ENCODE results near the gene CCL22. TPM values are rescaled to one million over a fixed set of nuclear protein-coding genes. Genes with fewer than 3 reads are reported as not detected.

Gene CCL22
- total and polyA plus RNA-seq, 2 experiments from 2014 or later = 0.19 TPM; not detected in 1

DNA sequence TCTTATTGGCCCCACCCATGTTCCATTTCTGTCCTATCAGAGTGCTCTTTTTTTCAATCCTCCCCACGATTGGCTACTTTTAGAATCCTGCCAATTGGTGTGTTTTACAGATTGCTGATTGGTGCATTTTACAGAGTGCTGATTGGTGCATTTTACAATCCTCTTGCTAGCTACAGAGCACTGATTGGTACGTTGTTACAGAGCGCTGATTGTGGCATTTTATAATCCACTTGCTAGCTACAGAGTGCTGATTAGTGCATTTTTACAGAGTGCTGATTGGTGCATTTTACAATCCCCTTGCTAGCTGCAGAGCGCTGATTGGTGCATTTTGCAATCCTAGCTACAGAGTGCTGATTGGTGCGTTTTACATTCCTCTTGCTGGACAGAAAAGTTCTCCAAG is 36.4 kb downstream of the CCL22 start (continued):
- TF ChIP-seq, protein P1, sequence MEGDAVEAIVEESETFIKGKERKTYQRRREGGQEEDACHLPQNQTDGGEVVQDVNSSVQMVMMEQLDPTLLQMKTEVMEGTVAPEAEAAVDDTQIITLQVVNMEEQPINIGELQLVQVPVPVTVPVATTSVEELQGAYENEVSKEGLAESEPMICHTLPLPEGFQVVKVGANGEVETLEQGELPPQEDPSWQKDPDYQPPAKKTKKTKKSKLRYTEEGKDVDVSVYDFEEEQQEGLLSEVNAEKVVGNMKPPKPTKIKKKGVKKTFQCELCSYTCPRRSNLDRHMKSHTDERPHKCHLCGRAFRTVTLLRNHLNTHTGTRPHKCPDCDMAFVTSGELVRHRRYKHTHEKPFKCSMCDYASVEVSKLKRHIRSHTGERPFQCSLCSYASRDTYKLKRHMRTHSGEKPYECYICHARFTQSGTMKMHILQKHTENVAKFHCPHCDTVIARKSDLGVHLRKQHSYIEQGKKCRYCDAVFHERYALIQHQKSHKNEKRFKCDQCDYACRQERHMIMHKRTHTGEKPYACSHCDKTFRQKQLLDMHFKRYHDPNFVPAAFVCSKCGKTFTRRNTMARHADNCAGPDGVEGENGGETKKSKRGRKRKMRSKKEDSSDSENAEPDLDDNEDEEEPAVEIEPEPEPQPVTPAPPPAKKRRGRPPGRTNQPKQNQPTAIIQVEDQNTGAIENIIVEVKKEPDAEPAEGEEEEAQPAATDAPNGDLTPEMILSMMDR (conservative IDR thresholded peaks at IDR 0.05; ENCODE audit: low read depth in 2 of 2) = no peak
- TF ChIP-seq ZNF331 (CRISPR knock-in tag; IDR thresholded peaks at IDR 0.05; ENCODE audit: low read depth) = no peak
- TF ChIP-seq POLR2AphosphoS5 (IDR thresholded peaks at IDR 0.05; ENCODE audit: low read depth) = no peak
- no peak for TF ChIP-seq NANOG (IDR thresholded peaks at IDR 0.05; ENCODE audit: borderline replicate concordance)
- TF ChIP-seq, protein P2, sequence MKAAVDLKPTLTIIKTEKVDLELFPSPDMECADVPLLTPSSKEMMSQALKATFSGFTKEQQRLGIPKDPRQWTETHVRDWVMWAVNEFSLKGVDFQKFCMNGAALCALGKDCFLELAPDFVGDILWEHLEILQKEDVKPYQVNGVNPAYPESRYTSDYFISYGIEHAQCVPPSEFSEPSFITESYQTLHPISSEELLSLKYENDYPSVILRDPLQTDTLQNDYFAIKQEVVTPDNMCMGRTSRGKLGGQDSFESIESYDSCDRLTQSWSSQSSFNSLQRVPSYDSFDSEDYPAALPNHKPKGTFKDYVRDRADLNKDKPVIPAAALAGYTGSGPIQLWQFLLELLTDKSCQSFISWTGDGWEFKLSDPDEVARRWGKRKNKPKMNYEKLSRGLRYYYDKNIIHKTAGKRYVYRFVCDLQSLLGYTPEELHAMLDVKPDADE (IDR thresholded peaks at IDR 0.05) = no peak
- TF ChIP-seq, protein P3, sequence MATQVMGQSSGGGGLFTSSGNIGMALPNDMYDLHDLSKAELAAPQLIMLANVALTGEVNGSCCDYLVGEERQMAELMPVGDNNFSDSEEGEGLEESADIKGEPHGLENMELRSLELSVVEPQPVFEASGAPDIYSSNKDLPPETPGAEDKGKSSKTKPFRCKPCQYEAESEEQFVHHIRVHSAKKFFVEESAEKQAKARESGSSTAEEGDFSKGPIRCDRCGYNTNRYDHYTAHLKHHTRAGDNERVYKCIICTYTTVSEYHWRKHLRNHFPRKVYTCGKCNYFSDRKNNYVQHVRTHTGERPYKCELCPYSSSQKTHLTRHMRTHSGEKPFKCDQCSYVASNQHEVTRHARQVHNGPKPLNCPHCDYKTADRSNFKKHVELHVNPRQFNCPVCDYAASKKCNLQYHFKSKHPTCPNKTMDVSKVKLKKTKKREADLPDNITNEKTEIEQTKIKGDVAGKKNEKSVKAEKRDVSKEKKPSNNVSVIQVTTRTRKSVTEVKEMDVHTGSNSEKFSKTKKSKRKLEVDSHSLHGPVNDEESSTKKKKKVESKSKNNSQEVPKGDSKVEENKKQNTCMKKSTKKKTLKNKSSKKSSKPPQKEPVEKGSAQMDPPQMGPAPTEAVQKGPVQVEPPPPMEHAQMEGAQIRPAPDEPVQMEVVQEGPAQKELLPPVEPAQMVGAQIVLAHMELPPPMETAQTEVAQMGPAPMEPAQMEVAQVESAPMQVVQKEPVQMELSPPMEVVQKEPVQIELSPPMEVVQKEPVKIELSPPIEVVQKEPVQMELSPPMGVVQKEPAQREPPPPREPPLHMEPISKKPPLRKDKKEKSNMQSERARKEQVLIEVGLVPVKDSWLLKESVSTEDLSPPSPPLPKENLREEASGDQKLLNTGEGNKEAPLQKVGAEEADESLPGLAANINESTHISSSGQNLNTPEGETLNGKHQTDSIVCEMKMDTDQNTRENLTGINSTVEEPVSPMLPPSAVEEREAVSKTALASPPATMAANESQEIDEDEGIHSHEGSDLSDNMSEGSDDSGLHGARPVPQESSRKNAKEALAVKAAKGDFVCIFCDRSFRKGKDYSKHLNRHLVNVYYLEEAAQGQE (IDR thresholded peaks at IDR 0.05; ENCODE audit: unreplicated experiment) = no peak
- TF ChIP-seq ZNF114 (CRISPR knock-in tag; IDR thresholded peaks at IDR 0.05) = no peak

DNA sequence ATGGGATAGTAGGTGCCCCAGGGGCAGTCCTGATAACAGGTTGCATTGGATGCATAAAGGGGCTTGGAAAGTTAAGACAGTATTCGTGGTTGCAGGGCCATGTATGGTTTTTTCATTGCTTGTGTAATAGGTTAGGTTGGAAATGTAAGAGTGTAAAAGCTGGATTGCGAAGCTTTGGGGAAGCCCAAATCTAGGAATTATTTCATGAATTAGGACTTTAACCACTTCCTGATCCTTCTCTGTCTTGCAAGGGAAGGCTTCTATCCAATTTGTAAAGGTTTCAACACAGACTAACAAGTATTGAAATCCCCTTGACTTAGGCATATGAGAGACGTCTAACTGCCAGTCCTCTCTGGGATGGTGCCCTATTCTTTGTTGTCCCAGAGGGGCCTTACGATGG is 38.2 kb downstream of the CCL22 start:
- TF ChIP-seq, protein P1 (conservative IDR thresholded peaks at IDR 0.05; ENCODE audit: low read depth in 2 of 2) = no peak
- no peak for TF ChIP-seq STAT1 (IDR thresholded peaks at IDR 0.05; ENCODE audit: unreplicated experiment)
- no peak for TF ChIP-seq JUNB (IDR thresholded peaks at IDR 0.05; ENCODE audit: unreplicated experiment)
- TF ChIP-seq, protein P3 (IDR thresholded peaks at IDR 0.05; ENCODE audit: unreplicated experiment) = no peak
- TF ChIP-seq, protein P2 (IDR thresholded peaks at IDR 0.05) = no peak
- no peak for TF ChIP-seq POLR2AphosphoS5 (IDR thresholded peaks at IDR 0.05; ENCODE audit: low read depth)
- no peak for TF ChIP-seq NANOG (IDR thresholded peaks at IDR 0.05; ENCODE audit: borderline replicate concordance)
- no peak for TF ChIP-seq ZNF114 (CRISPR knock-in tag; IDR thresholded peaks at IDR 0.05)
- Histone ChIP-seq H3K4me1 (ENCODE audit: insufficient read depth) (no peaks in the 10 kb centered on the region), H2AFZ (no peak overlapping the region), H3K4me3 (no peak overlapping the region), H3K27ac (ENCODE audit: low read depth) (no peak overlapping the region), H3K27me3 (ENCODE audit: insufficient read depth) (no peaks in the 10 kb centered on the region), H3K79me2 (replicated peaks; ENCODE audit: insufficient read depth) (no peaks in the 10 kb centered on the region), H3K4me2 (no peak overlapping the region), H3F3A (replicated peaks; ENCODE audit: low read depth) (no peaks in the 10 kb centered on the region), H3K36me3 (ENCODE audit: insufficient read depth) (no peaks in the 10 kb centered on the region), H4K20me1 (replicated peaks; ENCODE audit: insufficient read depth) (no peaks in the 10 kb centered on the region), H3K9me2 (ENCODE audit: insufficient read depth) (no peaks in the 10 kb centered on the region)
- no peak overlapping the region for H3K27ac Mint-ChIP-seq
- peaks cover 3% of the 10 kb centered on the region; the same call in 1 of the 3 replicates for H3K9me3 Mint-ChIP-seq
- no peaks in the 10 kb centered on the region for H3K36me3 Mint-ChIP-seq (ENCODE audit: low read depth)
- H3K27me3 Mint-ChIP-seq (ENCODE audit: insufficient read depth, low read depth, poor library complexity) = peaks cover 5% of the 10 kb centered on the region
- ATAC-seq (no peak), DNase-seq (ENCODE audit: low spot score) (no peak)
- no peak overlapping the region for H3K4me3 Mint-ChIP-seq
- no peaks in the 10 kb centered on the region for H3K4me1 Mint-ChIP-seq

All from GM23338 (cell line).